Muscle of arm (tissue), 12 donors: ENCODE measurements around the gene AHI1. TPM values are rescaled to one million over a fixed set of nuclear protein-coding genes. Genes with fewer than 3 reads are reported as not detected.

Source experiments
- DNase-seq: peaks from one replicate; pipeline ENCODE4 v3.0.0-alpha.2; 2013
- polyA plus RNA-seq, 12 donors: library from polyadenylated mRNA; unstranded; fragments of 120-200 nt; gene quantifications; one replicate each; pipeline ENCODE4 v1.2.1, GENCODE V29; 2013; ENCODE audit not compliant: insufficient read length in 12 of 12

The AHI1 gene
- polyA plus RNA-seq, 12 donors: 16.4 to 40.9 (median 24.2) TPM; not detected in 1

- no peak for DNase-seq
Observed at GRCh38 chr6:135331002-135331401, 166.5 kb downstream of the AHI1 start.

DNA sequence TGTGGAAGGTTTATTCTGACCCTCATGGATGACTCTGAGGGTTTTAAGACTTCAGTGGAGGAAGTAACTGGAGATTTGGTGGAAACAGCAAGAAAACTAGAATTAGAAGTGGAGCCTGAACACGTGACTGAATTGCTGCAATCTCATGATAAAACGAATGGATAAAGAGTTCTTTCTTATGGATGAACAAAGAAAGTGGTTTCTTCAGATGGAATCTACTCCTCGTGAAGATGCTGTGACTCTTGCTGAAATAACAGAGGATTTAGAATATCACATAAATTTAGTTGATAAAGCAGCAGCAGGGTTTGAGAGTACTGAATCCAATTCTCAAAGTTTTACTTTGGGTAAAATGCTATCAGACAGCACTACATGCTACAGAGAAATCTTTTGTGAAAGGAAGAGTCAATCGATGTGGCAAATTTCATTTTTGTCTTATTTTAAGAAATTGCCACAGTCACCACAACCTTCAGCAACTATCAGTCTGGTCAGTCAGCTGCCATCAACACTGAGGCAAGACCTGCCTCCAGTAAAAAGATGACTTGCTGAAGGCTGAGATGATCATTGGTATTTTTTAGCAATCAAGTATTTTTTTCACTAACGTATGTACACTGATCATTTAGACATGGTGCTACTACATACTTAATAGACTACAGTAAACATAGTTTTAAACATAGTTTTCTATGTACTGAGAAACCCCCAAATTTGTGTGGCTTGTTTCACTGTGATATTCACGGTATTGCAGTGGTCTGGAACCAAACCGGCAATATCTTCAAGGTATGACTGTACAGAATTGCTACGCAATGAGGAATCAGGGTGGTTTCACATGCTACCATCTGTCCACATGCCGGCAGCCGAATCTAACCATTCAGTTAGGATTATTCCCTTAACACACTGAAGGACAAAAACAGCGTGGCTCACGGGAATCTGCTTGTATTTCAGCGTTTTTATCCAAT, 167.4 kb downstream of the AHI1 start:
- no peak for DNase-seq

- no peak for DNase-seq
Observed at GRCh38 chr6:135328136-135328535, 169.4 kb downstream of the AHI1 start.

DNA sequence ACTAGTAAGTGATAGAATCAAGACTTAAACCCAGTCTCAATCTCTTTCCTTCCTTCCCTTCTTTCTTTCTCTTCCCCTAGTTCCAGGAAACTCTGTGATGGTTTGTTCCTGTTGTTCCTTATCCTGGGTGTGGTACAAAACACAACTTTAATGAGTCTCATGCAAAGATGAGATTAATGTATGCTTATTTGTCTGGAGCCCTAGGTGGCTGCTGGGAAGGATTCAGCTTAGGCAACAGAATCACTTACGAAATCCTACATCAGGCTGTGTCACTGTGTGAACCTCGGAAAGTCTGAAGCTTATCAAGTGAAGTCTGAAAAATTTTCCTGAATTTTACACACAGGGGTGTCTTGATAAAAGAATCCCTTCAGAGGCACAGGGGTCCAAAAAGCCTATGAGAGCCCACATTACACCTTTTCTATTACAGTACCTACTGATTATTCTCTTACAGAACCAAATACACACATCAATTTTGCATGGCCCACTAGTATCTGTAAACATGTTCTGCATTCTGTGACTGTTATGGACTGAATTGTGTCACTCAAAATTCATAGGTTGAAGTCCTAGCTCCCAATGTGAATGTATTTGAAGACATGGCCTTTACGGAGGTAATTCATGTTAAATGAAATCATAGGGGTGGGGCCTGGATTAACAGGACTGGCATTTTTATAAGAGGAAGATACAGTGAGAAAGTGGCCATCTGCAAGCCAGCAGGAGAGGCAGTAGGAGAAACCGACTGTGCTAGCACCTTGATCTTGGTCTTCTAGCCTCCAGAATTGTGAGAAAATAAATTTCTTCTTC, 171.7 kb downstream of the AHI1 start:
- no peak for DNase-seq

DNA sequence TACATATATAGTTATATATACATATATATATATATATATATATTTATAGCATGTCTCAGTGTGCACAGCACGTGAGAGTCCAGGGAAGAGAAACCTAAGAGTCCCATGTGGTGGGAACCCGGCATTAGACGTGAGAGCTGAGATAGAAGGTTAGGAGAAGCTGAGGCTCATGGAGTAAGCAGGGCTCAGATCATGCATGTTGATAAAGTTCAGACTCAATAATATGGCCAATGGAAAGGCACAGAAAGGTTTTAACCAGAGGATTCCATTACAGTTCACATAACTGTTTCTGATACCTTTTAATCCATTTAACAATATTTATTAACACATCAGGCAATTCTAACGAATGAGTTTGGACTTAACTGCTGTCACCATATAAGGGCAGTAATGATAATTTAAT, 173.0 kb downstream of the AHI1 start:
- no peak for DNase-seq

DNA sequence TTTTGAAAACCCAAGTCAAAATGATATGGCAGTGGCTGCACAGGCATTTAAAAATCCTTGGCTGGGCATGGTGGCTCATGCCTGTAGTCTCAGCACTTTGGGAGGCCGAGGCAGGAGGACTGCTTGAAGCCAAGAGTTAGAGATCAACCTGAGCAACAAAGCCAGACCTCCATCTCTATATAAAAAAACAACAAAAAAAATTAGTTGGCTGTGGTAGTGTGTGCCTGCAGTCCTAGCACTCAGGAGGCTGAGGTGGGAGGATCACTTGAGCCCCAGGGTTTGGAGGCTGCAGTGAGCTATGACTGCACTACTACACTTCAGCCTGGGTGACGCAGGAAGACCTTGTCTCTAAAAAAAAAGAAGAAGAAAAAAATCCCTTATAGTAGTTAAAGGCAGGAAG, 173.6 kb downstream of the AHI1 start:
- no peak for DNase-seq

- DNase-seq: no peak
Observed at GRCh38 chr6:135323202-135323668, 174.3 kb downstream of the AHI1 start.

DNA sequence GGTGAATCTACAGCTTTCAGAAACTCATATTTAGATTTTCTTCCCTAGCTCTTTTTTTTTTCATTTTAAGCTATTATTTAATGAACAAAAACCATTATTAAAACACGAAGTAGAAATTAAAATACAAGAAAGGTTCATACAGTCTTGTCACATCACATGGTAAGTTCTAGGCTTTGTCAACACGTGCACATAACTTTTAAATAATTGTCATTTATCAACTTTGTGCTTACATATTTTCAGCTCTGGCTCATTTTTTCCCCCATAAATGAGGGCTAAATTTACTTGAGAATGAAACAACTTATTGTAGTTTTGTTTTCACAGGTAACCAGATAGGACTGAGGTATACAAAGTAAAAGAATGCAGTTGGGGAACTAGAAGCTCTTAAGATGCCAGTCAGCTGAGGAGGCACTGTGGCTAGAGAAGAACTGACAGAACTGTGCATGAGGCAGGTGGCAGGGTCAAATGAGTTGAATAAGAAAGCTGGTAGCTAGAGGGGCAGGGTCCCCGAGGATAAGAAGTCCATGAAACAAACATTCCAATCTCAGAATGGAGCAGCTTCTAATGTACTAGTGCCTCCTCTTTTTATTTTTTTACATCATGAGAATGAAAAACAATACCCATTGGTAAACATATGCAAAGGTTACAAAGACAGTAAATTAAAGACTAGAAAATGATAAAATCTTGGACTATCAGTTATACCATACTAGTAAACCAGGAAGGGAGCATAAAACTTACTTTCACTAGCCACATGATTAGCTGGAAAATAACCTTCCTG, 174.9 kb downstream of the AHI1 start:
- no peak for DNase-seq

DNA sequence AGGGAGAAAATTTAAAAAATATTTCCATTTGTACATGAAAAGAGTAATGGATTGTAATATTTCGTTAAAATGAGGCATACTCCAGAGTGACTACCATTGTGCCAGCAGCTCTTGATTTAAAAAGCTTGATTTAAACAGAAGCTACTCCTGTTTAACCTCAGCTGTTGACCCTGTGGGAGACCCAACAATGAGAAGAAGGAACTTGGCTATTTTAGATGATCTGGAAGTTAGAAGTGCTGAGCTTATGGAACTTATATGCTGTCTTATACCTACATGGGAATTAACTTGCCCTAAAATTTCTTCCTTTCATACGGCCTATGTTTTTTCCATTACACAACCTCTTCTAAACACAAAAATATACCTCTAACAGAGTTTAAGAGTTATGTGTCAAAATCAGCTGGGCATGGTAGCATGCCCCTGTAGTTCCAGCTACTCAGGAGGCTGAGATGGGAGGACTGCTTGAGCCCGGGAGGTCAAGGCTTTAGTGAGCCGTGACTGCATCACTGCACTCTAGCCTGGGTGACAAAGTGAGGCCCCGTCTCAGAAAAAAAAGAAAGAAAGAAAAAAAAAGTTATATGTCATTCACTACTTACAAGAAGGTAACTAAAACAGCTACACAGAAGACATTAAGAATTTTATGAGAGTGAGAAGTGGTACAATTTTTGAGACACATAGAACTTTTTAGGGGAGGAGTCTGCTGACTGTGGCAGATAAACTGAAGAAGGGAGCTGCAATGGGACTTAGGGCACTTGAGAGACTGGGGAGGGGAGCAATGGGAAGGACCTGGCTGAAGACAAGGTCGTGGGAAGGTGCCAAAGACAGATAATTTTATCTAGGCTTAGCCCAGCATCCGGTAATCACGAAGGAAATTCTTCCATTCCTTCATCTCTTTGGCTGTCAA, 176.6 kb downstream of the AHI1 start:
- DNase-seq: no peak

- no peak for DNase-seq
Observed at GRCh38 chr6:135319819-135320218, 177.7 kb downstream of the AHI1 start.

DNA sequence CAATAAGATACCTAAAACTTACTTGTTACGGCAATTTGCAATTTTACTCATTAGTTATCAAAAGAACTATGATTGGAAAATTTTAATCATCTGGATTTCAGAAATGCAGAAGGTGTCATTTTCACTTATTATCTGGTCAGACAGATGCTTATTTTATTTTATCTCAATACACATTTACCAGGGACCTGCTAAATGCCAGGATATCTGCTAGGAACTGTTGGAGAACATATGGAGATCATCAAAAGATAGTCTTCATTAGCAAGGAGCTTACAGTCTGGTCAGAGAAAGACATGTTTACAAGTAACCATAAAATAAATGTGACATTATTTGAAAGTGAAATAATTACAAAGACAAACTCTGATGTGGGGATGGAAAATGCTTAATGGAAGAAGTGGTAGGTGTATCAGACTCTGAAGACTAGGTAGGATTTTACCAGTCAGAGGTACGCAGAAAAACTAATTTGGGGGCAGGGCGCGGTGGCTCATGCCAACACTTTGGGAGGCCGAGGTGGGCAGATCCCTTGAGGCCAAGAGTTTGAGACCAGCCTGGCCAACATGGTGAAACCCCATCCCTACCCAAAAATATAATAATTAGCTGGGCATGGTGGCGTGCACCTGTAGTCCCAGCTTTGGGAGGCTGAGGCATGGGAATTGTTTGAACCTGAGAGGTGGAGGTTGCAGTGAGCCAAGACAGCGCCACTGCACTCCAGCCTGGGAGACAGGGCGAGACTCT, 178.6 kb downstream of the AHI1 start:
- DNase-seq: no peak

DNA sequence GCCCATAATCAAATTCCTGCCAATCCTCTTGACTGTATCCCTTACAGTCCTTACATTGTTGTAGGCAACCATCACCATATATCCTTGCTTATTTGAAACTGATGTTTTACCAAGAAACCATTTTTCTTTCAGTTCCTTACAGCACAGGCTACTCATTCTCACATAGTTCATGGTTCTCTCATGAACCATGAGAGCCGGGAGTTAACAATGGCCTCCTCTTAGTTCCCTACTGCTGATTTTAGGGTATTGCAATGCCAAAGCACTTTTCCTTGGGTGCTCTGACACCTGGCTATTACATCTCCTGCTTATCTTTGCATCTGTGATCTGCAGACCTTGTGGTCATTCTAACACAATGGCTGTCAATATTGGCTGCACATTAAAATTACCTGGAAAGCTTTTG, 183.0 kb downstream of the AHI1 start:
- no peak for DNase-seq

DNA sequence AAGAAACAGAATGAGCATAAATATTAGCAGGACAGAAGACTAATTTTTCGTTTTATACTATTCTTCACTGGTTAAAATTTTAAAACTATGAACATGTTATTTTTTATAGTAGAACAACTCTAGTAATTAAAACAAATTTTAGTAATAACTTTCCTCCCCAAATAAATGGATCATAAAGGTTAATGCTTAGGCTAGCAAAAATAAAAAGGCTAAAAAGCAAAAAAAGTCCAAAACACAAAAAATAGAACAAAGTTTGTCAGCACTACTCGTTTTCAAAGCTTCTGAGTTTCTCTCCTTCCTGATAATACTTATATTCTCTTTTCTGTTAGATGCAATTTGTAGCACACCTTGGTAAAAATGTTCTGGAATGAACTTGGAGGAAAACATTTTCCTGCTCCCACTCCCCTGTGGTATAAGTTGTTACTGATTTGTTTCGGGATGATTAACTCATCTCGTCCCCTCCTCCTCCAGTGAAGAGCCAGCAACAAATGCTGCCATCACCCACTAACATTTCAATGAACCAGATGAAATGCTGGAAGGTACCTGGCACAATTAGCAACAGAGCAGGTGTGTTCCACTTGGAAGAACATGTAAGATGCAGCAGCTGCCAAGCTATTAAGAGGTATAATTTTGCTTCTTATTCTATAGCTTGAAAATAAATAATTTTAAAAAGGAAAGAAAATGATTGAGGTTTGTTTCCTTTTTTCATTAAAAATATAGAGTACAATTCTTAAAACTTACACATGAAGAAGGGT, 185.9 kb downstream of the AHI1 start:
- no peak for DNase-seq

GRCh38 chr6:135310291-135310690, 187.2 kb downstream of the AHI1 start:
- DNase-seq: no peak

DNA sequence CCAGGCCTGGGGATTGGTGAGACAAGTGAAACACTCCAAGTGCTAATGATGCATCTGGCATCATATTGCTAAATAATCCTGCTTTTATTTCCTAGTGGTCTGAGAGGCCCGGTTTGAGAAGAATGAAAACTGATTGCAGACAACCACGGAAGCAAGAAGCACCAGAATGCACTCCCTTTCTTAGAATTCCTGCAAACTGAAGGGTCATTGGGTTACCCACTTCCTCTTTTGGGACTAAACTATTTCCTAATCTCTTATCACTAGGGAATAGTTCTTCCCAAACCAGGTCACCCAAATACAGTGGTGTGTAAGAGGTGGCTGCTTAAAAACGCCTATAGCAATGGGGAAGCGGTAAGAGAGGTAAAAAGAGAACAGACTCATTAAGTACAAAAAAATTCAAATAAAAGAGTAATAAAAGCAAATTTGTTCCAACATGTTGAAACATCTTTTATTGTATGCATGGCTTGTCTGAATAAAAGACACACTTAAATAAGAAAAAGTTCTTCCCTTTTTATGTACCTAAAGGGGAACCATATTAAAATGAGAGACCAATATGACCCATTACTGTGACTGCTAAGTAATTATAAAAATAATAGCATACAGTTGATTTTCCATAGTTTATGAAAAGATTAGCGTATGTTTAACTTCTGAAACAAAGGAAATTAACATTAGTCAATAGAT, 190.7 kb downstream of the AHI1 start:
- DNase-seq: no peak

DNA sequence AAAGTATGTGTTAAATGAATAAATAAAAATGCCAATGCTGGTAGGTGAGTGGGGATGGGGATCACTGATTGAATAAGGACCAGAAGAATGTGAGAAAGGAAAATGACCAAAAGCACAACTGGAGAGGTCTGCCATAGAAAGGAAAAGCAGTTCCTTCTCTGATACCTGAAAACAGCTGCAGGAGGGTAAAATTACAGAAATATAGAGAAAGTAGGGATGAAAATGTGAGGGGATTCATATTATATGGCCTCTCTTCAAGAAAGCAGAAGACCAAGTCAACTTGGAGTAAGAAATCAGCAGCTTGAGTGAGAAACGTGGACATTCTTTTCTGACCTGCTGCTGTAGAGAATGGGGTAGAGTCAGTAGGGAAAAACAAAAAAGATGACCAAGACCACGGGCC, 191.4 kb downstream of the AHI1 start:
- no peak for DNase-seq

DNA sequence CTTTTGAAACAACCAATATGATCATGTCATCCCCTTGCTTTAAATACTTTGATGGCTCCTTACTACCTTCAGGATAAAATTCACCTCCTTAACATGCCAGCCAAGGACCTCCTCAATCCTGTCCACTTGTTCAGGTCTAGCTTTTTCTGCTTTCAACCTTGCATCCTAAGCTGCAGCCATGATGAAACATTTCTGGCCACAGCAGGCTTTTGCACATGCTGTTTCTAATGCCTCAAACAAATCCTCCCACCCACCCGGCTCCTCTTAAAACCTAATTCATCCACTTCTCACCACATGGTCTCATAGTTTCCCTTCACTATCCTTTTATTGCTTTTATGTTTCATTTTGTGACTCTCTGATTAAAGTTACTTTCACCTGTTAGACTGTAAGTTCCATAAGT, 191.9 kb downstream of the AHI1 start:
- DNase-seq: no peak

- DNase-seq: no peak
Observed at GRCh38 chr6:135304883-135305282, 192.7 kb downstream of the AHI1 start.

GRCh38 chr6:135301304-135301703, 196.2 kb downstream of the AHI1 start:
- DNase-seq: no peak
